Left lung (tissue), 10 donors: ENCODE data around the gene FAM180A. TPM values are rescaled to one million over a fixed set of nuclear protein-coding genes. Genes with fewer than 3 reads are reported as not detected.
"Not testable (repeated sequence)": the region's sequence is repeated elsewhere in the genome, so short reads cannot be mapped to it uniquely, and the experiment has no call there.

ENCODE experiments used
- ATAC-seq: fragments of 200-7000 bp; cut with Tn5 transposase; one replicate; pipeline ENCODE4 v1.9.1; 2020; ENCODE audit warnings: moderate library complexity
- DNase-seq, 4 donors: peaks; one replicate each; pipeline ENCODE4 v3.0.0-alpha.2; 2013 to 2020
- H3K27ac ChIP-seq, 2 donors: fragments of 200-600 bp; sonication (generic) in 1 of 2; one replicate each; pipeline versions ENCODE4 v1.5.0 to v1.8.0; 2020 to 2021
- H3K27me3 ChIP-seq, 2 donors: fragments of 200-600 bp; sonication (generic) in 1 of 2; one replicate each; pipeline versions ENCODE4 v1.5.0 to v1.8.0; 2020 to 2021
- H3K36me3 ChIP-seq, 2 donors: fragments of 200-600 bp; sonication (generic) in 1 of 2; one replicate each; pipeline versions ENCODE4 v1.5.0 to v1.8.0; 2020 to 2021
- H3K4me1 ChIP-seq, 2 donors: fragments of 200-600 bp; one replicate each; pipeline ENCODE4 v1.8.0; 2021
- H3K4me3 ChIP-seq, 2 donors: fragments of 200-600 bp; sonication (generic) in 1 of 2; one replicate each; pipeline versions ENCODE4 v1.5.0 to v1.8.0; 2020 to 2021; ENCODE audit warnings: mild to moderate bottlenecking in 1 of 2
- H3K9me3 ChIP-seq, 2 donors: fragments of 200-600 bp; sonication (generic) in 1 of 2; one replicate each; pipeline versions ENCODE4 v1.5.0 to v1.8.0; 2020 to 2021
- intact Hi-C, 2 donors: fragments of 100-400 bp; cut with DNase I; formaldehyde crosslinking; loops; one replicate each; pipeline versions ENCODE4 v1.11.2 to v1.14.2; 2022
- polyA plus RNA-seq, 6 donors: library from polyadenylated mRNA; unstranded; fragments of 120-200 nt; gene quantifications; one replicate each; pipeline ENCODE4 v1.2.1, GENCODE V29; 2013; ENCODE audit not compliant: insufficient read length in 6 of 6
- total RNA-seq, 2 donors: library from RNA; stranded (reverse); fragmentation: NEBNext Ultra II Directional; extraction: Animal tissue kit (Norgen Biotek cat#: 25700); gene quantifications; one replicate each; pipeline ENCODE4 v1.2.1, GENCODE V29; 2021
- TF ChIP-seq, protein P1 (sequence below), 2 donors: fragments of 200-600 bp; sonication (generic) in 1 of 2; IDR thresholded peaks; one replicate each; pipeline versions ENCODE4 v1.5.0 to v1.8.0; 2021; ENCODE audit warnings: antibody characterized with exemption in 2 of 2
- donor health status: DM: no; HTN: yes; CAD: no.
- donor health status: DM: no; HTN: no; CAD: no.

Gene FAM180A
- total and polyA plus RNA-seq, 8 donors, result 0.11 to 6.8 (median 0.24) TPM; not detected in 2

DNA sequence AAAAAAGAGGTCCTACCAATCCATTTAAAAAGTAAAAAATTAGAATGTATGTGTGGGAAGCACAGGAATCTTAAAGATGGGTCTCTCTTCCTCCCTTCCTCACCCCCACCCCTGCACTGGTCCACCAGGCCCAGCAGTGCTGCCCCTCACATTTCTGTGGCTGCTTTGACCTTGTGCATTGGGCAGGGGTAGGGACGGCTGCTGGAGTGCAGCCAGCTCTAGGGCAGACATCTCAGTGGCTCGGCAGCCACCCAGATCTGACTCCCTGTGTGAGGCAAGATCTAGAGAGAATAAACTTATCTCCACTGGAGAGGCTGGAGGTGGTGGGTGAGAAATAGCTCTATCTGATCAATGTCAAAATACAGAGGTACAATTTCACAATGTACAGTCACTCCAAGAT is 6.7 kb downstream of the FAM180A start:
- Histone ChIP-seq H3K9me3 (no peaks in the 10 kb centered on the region), H3K27me3 (no peaks in the 10 kb centered on the region), H3K36me3 (no peaks in the 10 kb centered on the region), H3K4me3 (no peak overlapping the region), H3K4me1 (peaks cover 0 to 5% of the 10 kb centered on the region in 2 donors), H3K27ac (no peak overlapping the region)
- ATAC-seq (no peak), DNase-seq (no peak)
- TF ChIP-seq, protein P1, sequence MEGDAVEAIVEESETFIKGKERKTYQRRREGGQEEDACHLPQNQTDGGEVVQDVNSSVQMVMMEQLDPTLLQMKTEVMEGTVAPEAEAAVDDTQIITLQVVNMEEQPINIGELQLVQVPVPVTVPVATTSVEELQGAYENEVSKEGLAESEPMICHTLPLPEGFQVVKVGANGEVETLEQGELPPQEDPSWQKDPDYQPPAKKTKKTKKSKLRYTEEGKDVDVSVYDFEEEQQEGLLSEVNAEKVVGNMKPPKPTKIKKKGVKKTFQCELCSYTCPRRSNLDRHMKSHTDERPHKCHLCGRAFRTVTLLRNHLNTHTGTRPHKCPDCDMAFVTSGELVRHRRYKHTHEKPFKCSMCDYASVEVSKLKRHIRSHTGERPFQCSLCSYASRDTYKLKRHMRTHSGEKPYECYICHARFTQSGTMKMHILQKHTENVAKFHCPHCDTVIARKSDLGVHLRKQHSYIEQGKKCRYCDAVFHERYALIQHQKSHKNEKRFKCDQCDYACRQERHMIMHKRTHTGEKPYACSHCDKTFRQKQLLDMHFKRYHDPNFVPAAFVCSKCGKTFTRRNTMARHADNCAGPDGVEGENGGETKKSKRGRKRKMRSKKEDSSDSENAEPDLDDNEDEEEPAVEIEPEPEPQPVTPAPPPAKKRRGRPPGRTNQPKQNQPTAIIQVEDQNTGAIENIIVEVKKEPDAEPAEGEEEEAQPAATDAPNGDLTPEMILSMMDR (IDR thresholded peaks at IDR 0.05), result no peak
- intact Hi-C loops, result no loop called here

DNA sequence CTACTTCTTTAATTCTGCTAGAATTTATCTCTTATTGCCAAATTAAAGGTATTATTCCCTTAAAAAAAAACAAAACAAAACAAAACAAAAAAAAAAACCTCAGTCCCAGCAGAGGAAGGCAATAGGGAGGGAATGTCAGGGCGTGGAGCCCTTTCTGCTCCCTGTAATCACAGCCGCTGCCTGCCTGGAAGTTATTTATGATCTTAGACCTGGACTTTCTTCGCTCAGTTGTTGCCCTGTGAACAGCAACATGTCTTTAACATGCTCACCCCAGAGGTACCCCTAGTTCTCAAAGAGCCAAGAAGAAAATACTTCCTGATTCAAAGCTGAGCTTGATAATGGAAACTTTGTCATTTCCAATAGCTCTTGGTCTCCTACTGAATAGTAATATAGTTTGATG is 7.7 kb downstream of the FAM180A start:
- peaks cover 0 to 5% of the 10 kb centered on the region in 2 donors for H3K4me1 ChIP-seq
- H3K27ac ChIP-seq, result no peak overlapping the region
- no peaks in the 10 kb centered on the region for H3K9me3 ChIP-seq
- intact Hi-C loops, result no loop called here
- no peak overlapping the region for H3K4me3 ChIP-seq
- no peak for DNase-seq
- H3K36me3 ChIP-seq, result no peaks in the 10 kb centered on the region
- no peak for ATAC-seq
- TF ChIP-seq, protein P1 (IDR thresholded peaks at IDR 0.05), result no peak
- H3K27me3 ChIP-seq, result no peaks in the 10 kb centered on the region

DNA sequence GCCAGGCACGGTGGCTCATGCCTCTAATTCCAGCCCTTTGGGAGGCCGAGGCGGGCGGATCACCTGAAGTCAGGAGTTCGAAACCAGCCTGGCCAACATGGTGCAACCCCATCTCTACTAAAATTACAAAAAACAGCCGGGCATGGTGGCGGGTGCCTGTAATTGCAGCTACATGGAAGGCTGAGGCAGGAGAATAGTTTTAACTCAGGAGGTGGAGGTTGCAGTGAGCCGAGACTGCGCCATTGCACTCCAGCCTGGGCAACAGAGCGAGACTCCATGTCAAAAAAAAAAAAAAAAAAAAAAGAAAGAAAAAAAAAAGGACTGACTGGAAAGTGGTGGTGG is 11.3 kb downstream of the FAM180A start:
- H3K4me3 ChIP-seq, H3K4me1 ChIP-seq, H3K36me3 ChIP-seq, H3K27ac ChIP-seq, H3K27me3 ChIP-seq, ATAC-seq, H3K9me3 ChIP-seq, DNase-seq, intact Hi-C loops: not testable (repeated sequence)

DNA sequence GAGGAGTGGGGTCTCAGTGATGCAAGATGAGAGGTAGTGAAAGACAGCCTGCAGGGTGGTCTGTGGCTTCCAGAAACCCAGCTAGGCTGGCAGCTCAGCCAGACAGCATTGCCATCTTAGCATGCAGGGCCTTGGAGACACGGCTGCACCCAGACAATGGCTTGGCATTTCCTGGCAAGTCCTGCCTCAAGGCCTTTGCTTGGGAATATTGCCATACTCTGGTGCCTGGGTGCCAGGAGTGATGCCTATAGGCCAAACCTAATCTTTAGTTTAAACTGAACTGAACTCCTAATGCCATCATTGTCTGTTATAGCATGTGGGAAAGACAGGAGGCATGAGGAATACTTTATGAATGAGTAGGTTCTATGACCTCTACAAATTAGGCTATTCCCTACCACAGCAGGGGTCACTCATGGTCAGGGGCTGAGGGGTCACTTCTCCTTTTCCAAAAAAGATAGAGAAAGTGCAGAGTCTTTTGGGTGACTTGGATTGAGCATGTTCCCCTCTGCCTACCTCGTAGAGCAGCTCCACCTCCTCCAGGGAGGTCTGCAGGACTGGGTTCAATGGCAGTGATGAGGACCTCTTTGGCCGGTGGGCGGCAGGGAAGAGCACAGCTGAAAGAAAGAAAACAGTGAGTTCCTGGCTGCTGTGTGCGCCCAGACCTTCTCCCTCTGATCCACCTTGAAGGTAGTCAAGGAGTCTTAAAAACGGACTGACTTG is 11.9 kb downstream of the FAM180A start:
- no peak for DNase-seq
- Histone ChIP-seq H3K9me3 (no peaks in the 10 kb centered on the region), H3K36me3 (no peaks in the 10 kb centered on the region), H3K4me3 (no peak overlapping the region), H3K27me3 (no peaks in the 10 kb centered on the region), H3K4me1 (no peaks in the 10 kb centered on the region), H3K27ac (no peak overlapping the region)
- intact Hi-C loops, result no loop called here
- no peak for ATAC-seq
- TF ChIP-seq, protein P1 (IDR thresholded peaks at IDR 0.05), result no peak

DNA sequence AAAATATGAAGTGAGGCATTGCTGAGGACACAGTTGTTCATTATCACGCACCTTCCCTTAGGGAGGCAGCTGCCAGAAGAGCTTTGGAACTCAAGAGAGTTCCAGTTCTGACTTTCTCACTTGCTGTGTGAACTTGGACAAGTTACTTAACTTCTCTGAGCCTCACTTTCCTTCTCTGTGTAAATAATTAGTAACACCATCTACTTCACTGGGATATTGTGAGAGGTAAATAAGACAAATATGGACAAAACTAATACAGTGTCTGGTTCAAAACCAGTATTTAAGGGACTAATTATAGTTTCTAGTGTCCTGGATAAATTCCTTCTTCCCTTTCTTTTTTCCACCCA is 14.3 kb downstream of the FAM180A start:
- Histone ChIP-seq H3K4me1 (no peaks in the 10 kb centered on the region), H3K4me3 (no peak overlapping the region), H3K27ac (no peak overlapping the region), H3K27me3 (no peaks in the 10 kb centered on the region), H3K9me3 (no peaks in the 10 kb centered on the region), H3K36me3 (no peaks in the 10 kb centered on the region)
- TF ChIP-seq, protein P1 (IDR thresholded peaks at IDR 0.05), result no peak
- ATAC-seq (no peak), DNase-seq (no peak)
- intact Hi-C loops, result no loop called here
